Measurements from ENCODE around the gene VWA1.

Gene VWA1

DNA sequence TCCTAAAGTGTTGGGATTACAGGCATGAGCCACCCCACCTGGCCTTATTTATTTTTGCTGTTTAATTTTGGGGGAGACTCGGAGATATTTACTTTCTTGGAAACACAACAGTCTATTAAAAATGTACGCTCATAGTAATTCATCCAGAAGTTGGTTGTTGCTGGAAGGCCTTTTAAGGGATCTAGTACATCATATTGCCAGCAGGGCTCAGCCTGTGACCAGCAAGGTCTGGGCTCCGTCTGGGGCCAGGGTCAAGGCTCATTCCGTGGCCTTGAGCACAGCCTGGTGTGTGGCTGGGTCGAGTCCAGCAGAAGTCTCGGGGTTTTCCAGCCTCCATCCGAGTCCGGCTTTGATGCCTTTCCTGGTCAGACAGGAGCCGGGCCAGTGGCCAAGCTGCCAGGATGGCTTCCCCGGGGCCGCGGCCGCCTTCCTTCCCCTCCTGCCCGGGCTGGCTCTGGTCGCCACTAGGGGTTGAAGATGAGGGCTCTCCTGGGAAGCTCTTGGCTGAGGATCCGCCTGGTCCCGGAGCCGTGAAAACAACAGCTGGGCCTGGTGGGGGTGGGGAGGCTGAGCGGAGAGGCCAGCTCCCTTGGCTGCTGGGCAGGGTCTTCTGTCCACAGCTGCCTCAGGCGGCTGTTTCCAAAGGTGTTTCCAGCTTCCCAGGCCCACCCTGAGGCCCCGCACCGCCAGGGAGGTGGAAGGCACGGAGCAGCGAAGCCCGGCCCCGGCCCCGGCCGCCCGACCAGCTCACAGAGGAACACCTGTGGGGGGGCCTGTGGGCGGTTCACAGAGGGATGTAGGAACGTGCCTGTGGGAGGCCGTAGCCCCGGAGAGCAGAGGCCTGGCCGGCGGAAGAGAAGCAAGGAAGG is 5.1 kb upstream of the VWA1 start:
- H3K4me3 ChIP-seq (ENCODE audit: low read depth, low read length): no peak overlapping the region
- DNase-seq (ENCODE audit: low read depth): no peak
- no peak for TF ChIP-seq CTCF (IDR thresholded peaks at IDR 0.05; ENCODE audit: low read depth, low read length, missing control alignments)

GRCh38 chr1:1430992-1431844 is 4.3 kb upstream of the VWA1 start:
- no peak for DNase-seq (ENCODE audit: low read depth)
- no peak for TF ChIP-seq CTCF (IDR thresholded peaks at IDR 0.05; ENCODE audit: low read depth, low read length, missing control alignments)
- H3K4me3 ChIP-seq (ENCODE audit: low read depth, low read length): no peak overlapping the region

DNA sequence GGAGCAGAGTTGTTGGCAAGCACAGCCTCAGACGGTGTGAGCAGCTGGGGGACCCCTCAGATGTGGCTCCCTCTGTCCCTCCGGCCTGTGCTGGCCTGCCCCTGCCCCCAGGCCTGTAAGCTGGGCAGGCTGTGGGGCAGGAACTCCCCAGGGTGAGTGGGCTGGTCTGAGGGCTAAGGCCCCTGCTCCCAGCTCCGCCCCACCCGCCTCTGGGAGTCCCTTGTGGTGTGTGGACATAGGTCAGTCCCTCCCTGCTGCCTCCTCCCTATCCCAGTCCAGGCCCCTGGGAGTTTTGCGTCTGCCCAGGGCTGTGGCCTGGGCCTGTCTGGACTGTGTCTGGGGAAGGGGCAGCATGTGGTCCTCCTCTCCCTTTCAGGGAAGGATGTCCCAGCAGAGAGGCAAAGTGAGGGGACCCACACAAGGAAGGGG is 3.6 kb upstream of the VWA1 start:
- no peak for TF ChIP-seq CTCF (IDR thresholded peaks at IDR 0.05; ENCODE audit: low read depth, low read length, missing control alignments)
- no peak for DNase-seq (ENCODE audit: low read depth)
- no peak overlapping the region for H3K4me3 ChIP-seq (ENCODE audit: low read depth, low read length)

DNA sequence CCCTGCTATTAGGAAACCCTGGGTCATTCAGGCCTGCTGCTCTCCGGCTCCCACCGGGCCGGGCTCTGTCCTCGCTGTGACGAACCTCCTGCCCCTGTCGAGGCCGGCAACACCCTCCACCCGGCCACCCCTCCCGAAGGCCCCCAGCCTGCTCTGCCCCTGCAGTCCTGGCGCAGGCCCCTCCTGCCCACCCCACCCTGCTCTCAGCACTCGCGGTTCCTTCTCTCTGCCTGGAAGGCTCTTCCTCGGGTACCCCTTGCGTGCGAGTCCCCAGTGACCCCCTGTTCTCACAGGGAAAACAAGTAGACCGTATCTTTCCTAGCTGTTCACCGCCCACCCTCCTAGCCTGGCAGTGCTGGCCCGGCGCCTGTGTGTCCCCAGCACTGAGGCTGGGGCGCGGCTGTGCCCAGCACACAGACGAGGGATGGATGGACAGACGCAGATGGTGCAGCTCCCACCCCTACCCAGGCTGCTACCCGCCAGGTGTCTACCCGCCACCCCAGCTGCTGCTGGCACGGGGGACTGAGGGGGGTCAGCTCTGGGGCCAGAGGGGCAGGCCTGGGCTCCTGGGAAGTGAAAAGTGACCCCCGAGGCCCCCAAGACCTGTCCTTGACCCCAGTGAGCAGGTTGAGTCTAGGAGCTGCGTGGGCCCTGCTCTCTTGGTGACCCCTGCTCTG is 3.1 kb upstream of the VWA1 start:
- no peak overlapping the region for H3K4me3 ChIP-seq (ENCODE audit: low read depth, low read length)
- no peak for DNase-seq (ENCODE audit: low read depth)

GRCh38 chr1:1432951-1433803 is 2.3 kb upstream of the VWA1 start:
- DNase-seq (ENCODE audit: low read depth): no peak
- no peak for TF ChIP-seq CTCF (IDR thresholded peaks at IDR 0.05; ENCODE audit: low read depth, low read length, missing control alignments)
- H3K4me3 ChIP-seq (ENCODE audit: low read depth, low read length): no peak overlapping the region

More for the DNA sequence above, 3.1 kb upstream of the VWA1 start:
- no peak for TF ChIP-seq CTCF (IDR thresholded peaks at IDR 0.05; ENCODE audit: low read depth, low read length, missing control alignments)

- no peak for DNase-seq (ENCODE audit: low read depth)
- no peak for TF ChIP-seq CTCF (IDR thresholded peaks at IDR 0.05; ENCODE audit: low read depth, low read length, missing control alignments)
- H3K4me3 ChIP-seq (ENCODE audit: low read depth, low read length): no peak overlapping the region
These were observed 1.7 kb upstream of the VWA1 start for GRCh38 chr1:1433804-1434130.

Measured in GM12864 (cell line).